Measurements from ENCODE around the gene TRIM40. TPM values are rescaled to one million over a fixed set of nuclear protein-coding genes. Genes with fewer than 3 reads are reported as not detected.

The TRIM40 gene
- total RNA-seq, 1 donor from 2014 or later, result not detected

DNA sequence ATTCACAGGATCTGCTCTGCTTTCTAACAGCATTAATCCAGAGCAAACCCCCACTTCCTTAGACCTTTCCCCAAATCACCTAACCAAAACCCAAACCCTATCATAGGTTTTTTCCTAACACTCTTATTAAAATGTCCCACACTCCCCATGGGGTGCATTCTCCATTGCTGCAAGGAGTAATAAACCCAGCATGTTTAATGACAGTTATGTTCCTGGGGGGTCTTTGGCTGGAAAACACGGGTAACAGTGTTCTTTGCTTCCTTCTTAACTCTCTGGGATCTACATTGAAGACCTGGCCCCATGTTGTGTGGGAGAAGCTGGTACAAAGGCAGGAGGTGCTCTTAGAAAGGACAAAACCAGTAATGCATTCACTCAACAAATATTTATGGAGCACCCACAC lies 39.1 kb upstream of the TRIM40 start:
- H3K4me1 Mint-ChIP-seq (ENCODE audit: low read depth), result peaks cover 8% of the 10 kb centered on the region
- DNase-seq (ENCODE audit: low spot score, unreplicated experiment), result no peak
- no peak for TF ChIP-seq CTCF (IDR thresholded peaks at IDR 0.05; ENCODE audit: unreplicated experiment)
- H3K9me3 Mint-ChIP-seq (ENCODE audit: low read depth), result no peaks in the 10 kb centered on the region
- H3K27ac Mint-ChIP-seq, result no peak overlapping the region
- H3K36me3 Mint-ChIP-seq (ENCODE audit: insufficient read depth), result no peaks in the 10 kb centered on the region
- H3K4me3 Mint-ChIP-seq (ENCODE audit: low read depth), result no peak overlapping the region
- H3K27me3 Mint-ChIP-seq, result peaks cover 76% of the 10 kb centered on the region

- H3K9me3 Mint-ChIP-seq (ENCODE audit: low read depth), result no peaks in the 10 kb centered on the region
- DNase-seq (ENCODE audit: low spot score, unreplicated experiment), result no peak
- no peak overlapping the region for H3K27ac Mint-ChIP-seq
- peaks cover 76% of the 10 kb centered on the region for H3K27me3 Mint-ChIP-seq
- no peak overlapping the region for H3K4me3 Mint-ChIP-seq (ENCODE audit: low read depth)
- H3K4me1 Mint-ChIP-seq (ENCODE audit: low read depth), result peaks cover 13% of the 10 kb centered on the region
- no peaks in the 10 kb centered on the region for H3K36me3 Mint-ChIP-seq (ENCODE audit: insufficient read depth)
- TF ChIP-seq CTCF (IDR thresholded peaks at IDR 0.05; ENCODE audit: unreplicated experiment), result no peak
These were observed 37.8 kb upstream of the TRIM40 start for GRCh38 chr6:30097902-30098768.

GRCh38 chr6:30100154-30100553 lies 35.8 kb upstream of the TRIM40 start:
- no peak for TF ChIP-seq CTCF (IDR thresholded peaks at IDR 0.05; ENCODE audit: unreplicated experiment)
- Mint-ChIP-seq H3K4me1 (ENCODE audit: low read depth) (peaks cover 14% of the 10 kb centered on the region), H3K36me3 (ENCODE audit: insufficient read depth) (no peaks in the 10 kb centered on the region), H3K27me3 (peaks cover 84% of the 10 kb centered on the region), H3K27ac (no peak overlapping the region), H3K9me3 (ENCODE audit: low read depth) (no peaks in the 10 kb centered on the region), H3K4me3 (ENCODE audit: low read depth) (peak overlapping the region; percentile 51)
- no peak for DNase-seq (ENCODE audit: low spot score, unreplicated experiment)

DNA sequence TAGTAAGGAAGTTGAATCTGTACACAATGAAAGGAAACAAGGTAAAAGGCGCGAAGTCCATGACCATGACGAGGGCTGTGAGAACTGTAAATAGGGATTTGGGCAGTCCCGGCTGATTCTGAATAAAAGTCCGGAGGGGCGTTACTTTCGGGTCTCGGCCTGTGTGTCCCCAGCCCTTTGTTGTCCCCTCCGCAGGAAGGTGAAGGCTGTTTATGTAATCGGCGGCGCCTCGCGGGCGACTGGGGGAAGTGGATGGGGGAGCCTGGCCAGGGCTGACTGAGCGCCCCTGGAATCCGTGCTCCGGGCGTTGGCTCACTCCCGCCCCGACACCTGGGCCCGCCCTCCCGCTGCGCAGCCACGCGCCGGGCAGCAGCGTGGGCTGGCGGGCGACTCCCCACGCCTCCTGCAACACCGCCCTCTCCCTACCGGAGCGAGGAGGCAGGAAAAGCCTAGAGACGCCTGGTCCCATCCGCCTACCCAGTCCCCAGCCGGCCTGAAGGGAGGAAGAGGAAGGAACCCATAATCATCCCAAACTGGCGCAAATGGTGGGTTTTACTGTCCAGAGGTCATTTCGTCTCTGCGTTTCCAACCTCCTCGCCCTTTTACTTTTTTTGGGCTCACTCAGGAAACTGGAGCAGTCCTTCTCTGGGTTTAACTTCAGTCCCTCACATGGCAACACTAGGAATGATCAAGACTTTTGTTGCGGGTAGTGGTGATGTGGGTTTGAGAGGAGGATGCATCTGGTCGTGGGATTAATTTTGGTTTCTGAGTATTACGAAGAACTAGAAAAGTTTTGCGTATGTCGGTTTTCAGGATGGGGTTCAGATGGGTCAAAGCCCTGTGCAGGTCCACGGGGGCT lies 35.1 kb upstream of the TRIM40 start:
- no peak for TF ChIP-seq CTCF (IDR thresholded peaks at IDR 0.05; ENCODE audit: unreplicated experiment)
- no peak overlapping the region for H3K27ac Mint-ChIP-seq
- DNase-seq (ENCODE audit: low spot score, unreplicated experiment), result no peak
- H3K27me3 Mint-ChIP-seq, result peaks cover 82% of the 10 kb centered on the region
- peak overlapping the region; percentile 62 for H3K4me3 Mint-ChIP-seq (ENCODE audit: low read depth)
- no peaks in the 10 kb centered on the region for H3K9me3 Mint-ChIP-seq (ENCODE audit: low read depth)
- no peaks in the 10 kb centered on the region for H3K36me3 Mint-ChIP-seq (ENCODE audit: insufficient read depth)
- H3K4me1 Mint-ChIP-seq (ENCODE audit: low read depth), result peaks cover 12% of the 10 kb centered on the region
